T1000 (cell line): Measurements from ENCODE around the gene SPRR1A.
"Not testable (repeated sequence)": the region's sequence is repeated elsewhere in the genome, so short reads cannot be mapped to it uniquely, and the experiment has no call there.

ENCODE experiments used
- DNase-seq: peaks from one replicate; lab custom pipeline; 2025; ENCODE audit warnings: mixed read lengths; lab: John Stamatoyannopoulos, UW

The SPRR1A gene

GRCh38 chr1:152972196-152972886 lies 11.5 kb upstream of the SPRR1A start:
- DNase-seq, result no peak

GRCh38 chr1:152976688-152977087 lies 7.2 kb upstream of the SPRR1A start:
- no peak for DNase-seq

GRCh38 chr1:152977614-152978013 lies 6.3 kb upstream of the SPRR1A start:
- DNase-seq, result no peak

- no peak for DNase-seq
Observed at GRCh38 chr1:152980676-152981075, 3.2 kb upstream of the SPRR1A start.

GRCh38 chr1:152981146-152981871 lies 2.6 kb upstream of the SPRR1A start:
- DNase-seq, result no peak

- no peak for DNase-seq
Observed at GRCh38 chr1:152982076-152982475, 1.8 kb upstream of the SPRR1A start.

- no peak for DNase-seq
Observed at GRCh38 chr1:152983234-152983633, 647 bp upstream of the SPRR1A start.

GRCh38 chr1:152986578-152986977 lies 2.7 kb downstream of the SPRR1A start:
- no peak for DNase-seq

GRCh38 chr1:152993186-152993585 lies 9.3 kb downstream of the SPRR1A start:
- no peak for DNase-seq

- DNase-seq, result no peak
Observed at GRCh38 chr1:152995842-152996241, 12.0 kb downstream of the SPRR1A start.

- DNase-seq, result no peak
Observed at GRCh38 chr1:152996633-152997400, 12.9 kb downstream of the SPRR1A start.

GRCh38 chr1:152997901-152998300 lies 14.0 kb downstream of the SPRR1A start:
- no peak for DNase-seq

GRCh38 chr1:152998476-152998875 lies 14.6 kb downstream of the SPRR1A start:
- DNase-seq, result no peak

- no peak for DNase-seq
Observed at GRCh38 chr1:152999818-153000217, 15.9 kb downstream of the SPRR1A start.

- no peak for DNase-seq
Observed at GRCh38 chr1:153000294-153000693, 16.4 kb downstream of the SPRR1A start.

GRCh38 chr1:153001382-153001781 lies 17.5 kb downstream of the SPRR1A start, which contains the start of gene SPRR3:
TSS of gene SPRR3 (plus strand) at chr1:153001749. CDS start at chr1:153003021, 1,272 bp downstream.
- DNase-seq, result no peak

- DNase-seq, result not testable (repeated sequence)
Observed at GRCh38 chr1:153011235-153011758, 27.4 kb downstream of the SPRR1A start.

GRCh38 chr1:153021829-153022228 lies 37.9 kb downstream of the SPRR1A start:
- not testable (repeated sequence) for DNase-seq

GRCh38 chr1:153022340-153022739 lies 38.5 kb downstream of the SPRR1A start:
- DNase-seq, result not testable (repeated sequence)

- no peak for DNase-seq
Observed at GRCh38 chr1:153023109-153023508, 39.2 kb downstream of the SPRR1A start.

- no peak for DNase-seq
Observed at GRCh38 chr1:153024413-153024812, 40.5 kb downstream of the SPRR1A start.

- DNase-seq, result no peak
Observed at GRCh38 chr1:153025797-153026196, 41.9 kb downstream of the SPRR1A start.
